HG02943 (cell line): Measurements from ENCODE around the gene HS6ST2.
"Not testable (repeated sequence)": the region's sequence is repeated elsewhere in the genome, so short reads cannot be mapped to it uniquely, and the experiment has no call there.

Experiments used
- ATAC-seq: cut with Tn5 transposase; IDR thresholded peaks from one replicate; pipeline ENCODE4 v1.9.1; 2021; ENCODE audit warnings: mild to moderate bottlenecking, low read depth, moderate library complexity; ENCODE audit not compliant: unreplicated experiment

The HS6ST2 gene

GRCh38 chrX:132945055-132945599, 13.3 kb downstream of the HS6ST2 start:
- ATAC-seq, result not testable (repeated sequence)

- ATAC-seq, result no peak
These were observed 17.6 kb downstream of the HS6ST2 start for GRCh38 chrX:132940727-132941327.

- no peak for ATAC-seq
These were observed 25.3 kb downstream of the HS6ST2 start for GRCh38 chrX:132933170-132933569.

GRCh38 chrX:132924426-132924825, 34.0 kb downstream of the HS6ST2 start:
- no peak for ATAC-seq

- ATAC-seq, result no peak
These were observed 39.9 kb downstream of the HS6ST2 start for GRCh38 chrX:132918523-132918922.

- ATAC-seq, result no peak
These were observed 42.1 kb downstream of the HS6ST2 start for GRCh38 chrX:132916349-132916748.

GRCh38 chrX:132909643-132910042, 48.8 kb downstream of the HS6ST2 start:
- no peak for ATAC-seq

- ATAC-seq, result no peak
These were observed 49.5 kb downstream of the HS6ST2 start for GRCh38 chrX:132908891-132909290.

- ATAC-seq, result no peak
These were observed 57.7 kb downstream of the HS6ST2 start for GRCh38 chrX:132900633-132901293.

GRCh38 chrX:132887569-132887968, 70.9 kb downstream of the HS6ST2 start:
- no peak for ATAC-seq

- ATAC-seq, result no peak
These were observed 75.0 kb downstream of the HS6ST2 start for GRCh38 chrX:132883358-132883915.

- not testable (repeated sequence) for ATAC-seq
These were observed 77.7 kb downstream of the HS6ST2 start for GRCh38 chrX:132880753-132881152.

- ATAC-seq, result no peak
These were observed 80.4 kb downstream of the HS6ST2 start for GRCh38 chrX:132877954-132878536.

GRCh38 chrX:132876523-132877338, 81.7 kb downstream of the HS6ST2 start:
- no peak for ATAC-seq

GRCh38 chrX:132875650-132876522, 82.5 kb downstream of the HS6ST2 start:
- ATAC-seq, result no peak

- no peak for ATAC-seq
These were observed 95.9 kb downstream of the HS6ST2 start for GRCh38 chrX:132862562-132862961.

- ATAC-seq, result no peak
These were observed 97.4 kb downstream of the HS6ST2 start for GRCh38 chrX:132861076-132861475.

GRCh38 chrX:132860200-132860599, 98.2 kb downstream of the HS6ST2 start:
- no peak for ATAC-seq

GRCh38 chrX:132858018-132858417, 100.4 kb downstream of the HS6ST2 start:
- no peak for ATAC-seq
